ENCODE measurements around the gene LAMTOR5.

Gene LAMTOR5

DNA sequence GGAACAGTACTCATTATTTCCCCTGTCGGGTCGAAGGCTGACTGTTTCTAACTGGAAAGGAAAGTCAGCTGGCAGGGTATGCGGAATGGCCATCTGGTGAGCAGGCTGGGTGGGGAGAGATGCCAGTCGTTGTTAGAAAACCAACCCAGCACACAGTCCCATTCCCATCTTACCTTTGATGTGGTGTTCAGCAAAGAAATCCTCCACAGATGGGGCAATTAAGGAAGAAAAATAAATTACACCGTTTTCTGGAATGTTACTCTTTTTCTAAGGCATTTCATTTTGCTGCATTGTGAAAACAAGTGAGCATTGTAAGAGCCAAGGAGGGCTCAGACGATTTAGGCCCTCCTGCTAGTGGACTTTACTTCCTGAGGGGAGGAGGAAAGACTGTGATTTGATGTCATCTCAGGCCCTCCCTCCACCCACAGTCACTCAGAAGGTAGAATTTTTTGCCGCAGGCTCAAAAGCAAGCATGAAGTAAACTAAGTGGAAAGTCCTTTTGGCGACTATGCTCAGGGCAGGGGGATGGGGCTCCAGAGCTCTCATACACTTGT is 16.7 kb downstream of the LAMTOR5 start, which contains the start of gene SLC16A4:
Gene SLC16A4, minus strand, starts transcription at position 335 of the 554 bp plus-strand sequence. CDS start 1,703 bp downstream, outside the sequence.
- DNase-seq (ENCODE audit: low read depth in 2 of 2, low spot score in 1 of 2), result no peak

DNA sequence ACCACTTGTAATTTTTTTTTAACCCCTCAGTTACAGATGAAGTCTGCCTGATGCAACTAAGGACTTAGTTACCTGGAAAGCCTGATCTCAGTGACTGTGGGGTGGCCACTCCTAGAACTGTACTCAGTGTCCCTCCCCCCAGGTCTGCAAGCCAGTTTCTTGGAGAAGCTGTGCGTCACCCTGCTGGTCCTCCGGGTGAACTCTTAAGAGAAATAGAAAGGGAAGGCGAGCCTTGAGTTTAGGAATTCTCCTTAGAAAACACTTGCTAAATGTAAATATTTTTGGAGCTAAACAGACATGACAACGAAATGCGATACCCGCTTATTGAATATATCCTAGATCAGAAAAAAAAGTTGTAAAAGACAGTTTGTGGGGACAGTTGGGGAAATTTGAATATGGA is 17.4 kb downstream of the LAMTOR5 start:
- DNase-seq (ENCODE audit: low read depth in 2 of 2, low spot score in 1 of 2), result no peak

GRCh38 chr1:110387048-110387754 is 20.3 kb downstream of the LAMTOR5 start:
- no peak for DNase-seq (ENCODE audit: low read depth in 2 of 2, low spot score in 1 of 2)

- DNase-seq (ENCODE audit: low read depth in 2 of 2, low spot score in 1 of 2), result no peak
Observed at GRCh38 chr1:110385369-110385768, 22.1 kb downstream of the LAMTOR5 start.

DNA sequence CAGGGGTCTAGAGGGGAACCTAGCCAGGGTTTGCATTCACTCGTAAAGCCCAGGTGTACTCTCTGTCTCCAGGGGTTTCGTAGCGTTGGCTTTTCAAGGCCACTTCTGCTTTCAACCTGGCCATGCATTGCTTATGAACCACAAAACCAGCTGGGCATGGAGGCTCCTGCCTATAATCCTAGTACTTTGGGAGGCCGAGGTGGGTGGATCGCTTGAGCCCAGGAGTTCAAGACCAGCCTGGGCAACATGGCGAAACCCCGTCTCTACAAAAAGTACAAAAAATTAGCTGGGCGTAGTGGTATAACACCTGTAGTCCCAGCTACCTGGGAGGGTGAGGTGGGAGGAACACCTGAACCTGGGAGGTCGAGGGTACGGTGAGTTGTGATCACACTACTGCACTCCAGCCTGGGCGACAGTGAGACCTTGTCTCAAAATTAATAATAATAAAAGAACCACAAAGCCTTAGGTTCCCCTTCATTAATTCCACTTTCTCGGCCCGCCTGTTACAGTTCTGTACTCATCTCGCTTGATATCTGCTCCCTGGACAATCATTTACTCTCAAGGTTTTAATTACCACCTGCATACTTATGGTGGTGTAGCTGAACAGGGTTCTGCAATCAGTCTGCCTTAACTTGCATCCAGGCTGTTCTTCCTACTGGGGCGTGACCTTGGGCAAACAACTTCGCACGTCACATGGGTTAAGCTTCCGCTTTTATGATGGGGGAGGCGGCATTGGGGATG is 22.7 kb downstream of the LAMTOR5 start:
- DNase-seq (ENCODE audit: low read depth in 2 of 2, low spot score in 1 of 2), result no peak

- DNase-seq (ENCODE audit: low read depth in 2 of 2, low spot score in 1 of 2), result no peak
Observed at GRCh38 chr1:110383251-110383990, 24.1 kb downstream of the LAMTOR5 start.

DNA sequence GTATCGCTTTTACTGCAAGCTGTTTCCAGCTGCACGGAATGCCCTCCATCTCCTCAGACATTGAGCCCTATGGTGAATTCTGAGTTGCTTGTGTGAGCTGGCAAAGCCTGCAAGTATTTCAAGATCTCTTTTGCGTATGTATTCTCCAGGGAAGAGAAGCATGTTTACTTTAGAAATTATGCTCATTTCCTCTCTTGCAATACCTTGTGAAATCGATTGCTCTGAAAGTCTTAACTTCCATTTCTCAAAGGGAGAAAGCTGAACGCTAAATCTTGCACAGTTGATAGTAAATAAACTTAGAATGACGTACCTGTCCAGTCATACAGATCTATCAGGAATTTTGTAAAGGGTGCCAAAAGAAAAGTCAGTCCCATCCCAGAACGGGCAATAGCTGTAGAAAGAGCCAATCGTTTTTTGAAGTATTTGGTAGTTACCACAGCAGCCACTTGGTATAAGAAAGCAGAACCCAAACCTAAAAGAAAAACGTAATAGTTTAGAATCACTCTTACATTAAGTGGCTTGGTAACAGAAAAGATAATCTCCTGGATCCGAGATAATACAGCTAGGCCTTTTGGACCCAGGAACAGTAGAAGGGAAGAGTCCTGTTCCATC is 26.7 kb downstream of the LAMTOR5 start:
- no peak for DNase-seq (ENCODE audit: low read depth in 2 of 2, low spot score in 1 of 2)

DNA sequence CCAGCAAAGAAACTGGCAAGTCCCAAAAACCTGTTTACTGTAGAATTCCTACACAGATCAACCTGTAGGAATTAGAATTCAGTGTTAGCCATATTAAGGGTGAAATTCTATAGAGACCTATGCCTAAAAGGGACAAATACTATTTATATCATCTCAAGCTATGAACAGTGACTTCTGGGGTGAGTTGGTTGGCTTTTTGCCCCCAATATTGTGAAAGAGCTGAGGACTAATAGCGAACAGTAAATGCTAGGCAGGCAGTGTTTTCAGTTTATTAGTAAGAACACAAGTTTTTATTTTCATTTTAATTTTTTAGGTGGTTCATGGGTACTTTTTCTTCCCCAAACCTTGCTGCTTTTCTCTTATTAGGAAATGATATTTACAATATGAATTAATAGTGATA is 32.0 kb downstream of the LAMTOR5 start:
- no peak for DNase-seq (ENCODE audit: low read depth in 2 of 2, low spot score in 1 of 2)

- no peak for DNase-seq (ENCODE audit: low read depth in 2 of 2, low spot score in 1 of 2)
Observed at GRCh38 chr1:110370827-110371226, 36.7 kb downstream of the LAMTOR5 start.

DNA sequence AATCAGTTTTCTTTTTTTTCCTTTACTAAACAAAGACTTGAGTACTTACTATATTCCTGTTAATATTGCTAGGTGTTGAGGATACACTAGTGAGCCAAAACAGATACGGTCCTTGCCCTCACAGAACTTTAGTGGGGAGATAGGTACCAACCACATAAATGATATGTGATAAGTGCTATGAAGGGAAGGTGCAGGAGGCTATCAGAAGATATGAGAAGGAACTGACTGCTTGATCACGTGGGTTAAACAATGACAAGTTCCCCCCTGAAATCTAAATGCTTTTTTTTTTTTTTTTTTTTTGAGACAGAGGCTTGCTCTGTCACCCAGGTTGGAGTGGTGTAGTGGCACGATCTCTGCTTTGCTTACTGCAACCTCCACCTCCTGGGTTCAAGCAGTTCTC is 43.3 kb downstream of the LAMTOR5 start:
- DNase-seq (ENCODE audit: low read depth in 2 of 2, low spot score in 1 of 2), result no peak

DNA sequence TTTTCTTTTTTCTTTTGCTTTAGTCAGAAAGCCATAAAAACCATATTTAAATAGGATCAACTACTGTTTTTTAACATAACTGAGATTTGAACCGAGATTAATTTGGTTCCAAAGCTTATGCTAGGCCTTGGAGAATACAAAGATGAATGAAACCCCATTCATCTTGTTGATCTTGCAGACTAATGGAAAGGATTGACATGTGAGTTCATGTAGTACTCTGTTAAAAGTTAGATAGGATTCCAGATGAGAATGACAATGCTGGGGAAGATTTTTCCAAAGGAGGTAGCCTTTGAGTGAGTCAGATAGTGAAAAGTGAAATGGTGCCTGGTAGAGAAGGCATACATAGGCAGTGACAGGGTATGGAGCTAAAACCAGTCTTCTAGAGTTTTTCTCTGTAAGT is 45.6 kb downstream of the LAMTOR5 start:
- no peak for DNase-seq (ENCODE audit: low read depth in 2 of 2, low spot score in 1 of 2)

GRCh38 chr1:110360431-110360830 is 47.1 kb downstream of the LAMTOR5 start:
- no peak for DNase-seq (ENCODE audit: low read depth in 2 of 2, low spot score in 1 of 2)

DNA sequence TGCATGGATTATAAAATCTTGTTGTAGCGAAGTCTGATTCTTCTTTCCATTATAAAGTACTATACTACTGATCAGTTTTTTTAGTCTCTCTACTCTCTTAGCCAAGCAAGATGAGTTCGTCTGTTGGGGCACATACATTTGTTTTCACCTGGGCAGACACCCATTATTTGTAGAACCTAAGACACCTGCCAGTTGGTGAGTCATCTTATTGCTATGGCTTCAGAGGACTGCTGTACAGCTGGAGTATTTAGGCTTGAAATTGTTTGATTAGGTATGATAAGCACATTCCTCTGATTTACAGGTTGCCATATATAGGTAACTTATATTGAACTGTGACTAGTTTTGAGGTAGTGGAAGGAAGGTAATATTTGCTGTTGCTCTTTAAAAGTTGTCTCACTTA is 51.1 kb downstream of the LAMTOR5 start:
- no peak for DNase-seq (ENCODE audit: low read depth in 2 of 2, low spot score in 1 of 2)

GRCh38 chr1:110355321-110355720 is 52.2 kb downstream of the LAMTOR5 start:
- DNase-seq (ENCODE audit: low read depth in 2 of 2, low spot score in 1 of 2), result no peak
